NCI-H82 treated with DMSO at 0.1 percent for 48 hours (cell line): Measurements from ENCODE around the gene NES.

Source experiments
- DNase-seq: peaks from one replicate; lab custom pipeline; 2025; ENCODE audit not compliant: unreplicated experiment; lab: John Stamatoyannopoulos, UW

The NES gene, protein sequence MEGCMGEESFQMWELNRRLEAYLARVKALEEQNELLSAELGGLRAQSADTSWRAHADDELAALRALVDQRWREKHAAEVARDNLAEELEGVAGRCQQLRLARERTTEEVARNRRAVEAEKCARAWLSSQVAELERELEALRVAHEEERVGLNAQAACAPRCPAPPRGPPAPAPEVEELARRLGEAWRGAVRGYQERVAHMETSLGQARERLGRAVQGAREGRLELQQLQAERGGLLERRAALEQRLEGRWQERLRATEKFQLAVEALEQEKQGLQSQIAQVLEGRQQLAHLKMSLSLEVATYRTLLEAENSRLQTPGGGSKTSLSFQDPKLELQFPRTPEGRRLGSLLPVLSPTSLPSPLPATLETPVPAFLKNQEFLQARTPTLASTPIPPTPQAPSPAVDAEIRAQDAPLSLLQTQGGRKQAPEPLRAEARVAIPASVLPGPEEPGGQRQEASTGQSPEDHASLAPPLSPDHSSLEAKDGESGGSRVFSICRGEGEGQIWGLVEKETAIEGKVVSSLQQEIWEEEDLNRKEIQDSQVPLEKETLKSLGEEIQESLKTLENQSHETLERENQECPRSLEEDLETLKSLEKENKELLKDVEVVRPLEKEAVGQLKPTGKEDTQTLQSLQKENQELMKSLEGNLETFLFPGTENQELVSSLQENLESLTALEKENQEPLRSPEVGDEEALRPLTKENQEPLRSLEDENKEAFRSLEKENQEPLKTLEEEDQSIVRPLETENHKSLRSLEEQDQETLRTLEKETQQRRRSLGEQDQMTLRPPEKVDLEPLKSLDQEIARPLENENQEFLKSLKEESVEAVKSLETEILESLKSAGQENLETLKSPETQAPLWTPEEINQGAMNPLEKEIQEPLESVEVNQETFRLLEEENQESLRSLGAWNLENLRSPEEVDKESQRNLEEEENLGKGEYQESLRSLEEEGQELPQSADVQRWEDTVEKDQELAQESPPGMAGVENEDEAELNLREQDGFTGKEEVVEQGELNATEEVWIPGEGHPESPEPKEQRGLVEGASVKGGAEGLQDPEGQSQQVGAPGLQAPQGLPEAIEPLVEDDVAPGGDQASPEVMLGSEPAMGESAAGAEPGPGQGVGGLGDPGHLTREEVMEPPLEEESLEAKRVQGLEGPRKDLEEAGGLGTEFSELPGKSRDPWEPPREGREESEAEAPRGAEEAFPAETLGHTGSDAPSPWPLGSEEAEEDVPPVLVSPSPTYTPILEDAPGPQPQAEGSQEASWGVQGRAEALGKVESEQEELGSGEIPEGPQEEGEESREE (N-terminal part only)

DNA sequence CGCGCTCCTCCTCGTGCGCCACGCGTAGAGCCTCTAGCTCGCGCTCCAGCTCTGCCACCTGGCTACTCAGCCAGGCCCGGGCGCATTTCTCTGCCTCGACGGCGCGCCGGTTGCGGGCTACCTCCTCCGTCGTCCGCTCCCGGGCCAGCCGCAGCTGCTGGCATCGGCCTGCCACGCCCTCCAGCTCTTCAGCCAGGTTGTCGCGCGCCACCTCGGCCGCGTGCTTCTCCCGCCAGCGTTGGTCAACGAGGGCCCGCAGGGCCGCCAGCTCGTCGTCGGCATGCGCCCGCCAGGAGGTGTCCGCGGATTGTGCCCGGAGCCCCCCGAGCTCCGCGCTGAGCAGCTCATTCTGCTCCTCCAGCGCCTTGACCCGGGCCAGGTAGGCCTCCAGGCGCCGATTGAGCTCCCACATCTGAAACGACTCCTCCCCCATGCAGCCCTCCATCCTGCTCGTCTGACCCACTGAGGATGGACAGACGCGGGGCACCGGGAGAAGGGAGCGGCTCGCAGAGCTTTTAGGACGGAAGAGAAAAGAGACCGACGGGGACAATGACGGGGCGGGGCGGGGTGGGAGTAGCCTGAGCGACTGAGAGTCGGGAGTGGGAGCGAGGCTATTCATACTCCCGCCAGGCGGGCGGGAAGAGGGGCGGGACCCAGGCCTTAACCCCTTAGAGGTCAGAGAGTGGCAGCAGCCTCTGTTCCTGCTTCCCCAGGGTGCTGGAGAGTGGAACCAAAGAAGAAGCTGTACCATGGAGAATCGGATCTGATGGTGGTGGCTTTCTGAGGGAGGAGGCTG, at the start of gene NES:
Gene NES (minus strand): TSS at position 588 of the 796 bp plus-strand sequence. CDS start 143 bp downstream, at position 445.
- no peak for DNase-seq

DNA sequence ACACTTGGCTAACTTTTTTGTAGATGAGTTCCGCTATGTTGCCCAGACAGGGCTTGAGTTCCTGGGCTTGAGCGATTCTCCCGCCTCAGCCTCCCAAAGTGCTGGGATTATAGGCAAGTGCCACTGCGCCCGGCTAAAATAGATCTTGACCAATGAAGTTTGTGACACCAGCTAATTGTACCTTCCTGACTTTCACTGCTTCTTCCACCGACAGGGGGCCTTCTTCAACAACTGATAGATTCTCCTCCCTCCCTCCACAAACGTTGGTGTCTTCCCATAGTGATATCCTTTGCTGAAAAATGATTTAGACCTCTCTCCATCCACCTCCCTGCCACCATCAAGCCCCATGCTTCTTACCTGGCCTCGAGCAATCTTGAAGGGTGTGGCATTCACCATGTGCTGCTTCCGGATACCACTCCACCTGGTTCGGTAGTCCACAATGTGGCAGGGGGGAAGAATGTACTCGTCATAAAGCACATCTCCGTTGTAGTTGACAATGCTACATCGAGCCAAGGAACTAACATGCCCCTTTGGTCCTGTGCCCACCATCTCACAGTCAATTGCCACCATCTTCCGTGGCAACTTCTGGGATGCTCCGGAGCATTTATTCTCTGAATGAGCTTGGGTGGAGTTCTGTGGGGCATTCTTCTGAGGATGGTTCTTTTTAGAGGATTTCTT, 49.5 kb upstream of the NES start:
- DNase-seq = peak; percentile 76

DNA sequence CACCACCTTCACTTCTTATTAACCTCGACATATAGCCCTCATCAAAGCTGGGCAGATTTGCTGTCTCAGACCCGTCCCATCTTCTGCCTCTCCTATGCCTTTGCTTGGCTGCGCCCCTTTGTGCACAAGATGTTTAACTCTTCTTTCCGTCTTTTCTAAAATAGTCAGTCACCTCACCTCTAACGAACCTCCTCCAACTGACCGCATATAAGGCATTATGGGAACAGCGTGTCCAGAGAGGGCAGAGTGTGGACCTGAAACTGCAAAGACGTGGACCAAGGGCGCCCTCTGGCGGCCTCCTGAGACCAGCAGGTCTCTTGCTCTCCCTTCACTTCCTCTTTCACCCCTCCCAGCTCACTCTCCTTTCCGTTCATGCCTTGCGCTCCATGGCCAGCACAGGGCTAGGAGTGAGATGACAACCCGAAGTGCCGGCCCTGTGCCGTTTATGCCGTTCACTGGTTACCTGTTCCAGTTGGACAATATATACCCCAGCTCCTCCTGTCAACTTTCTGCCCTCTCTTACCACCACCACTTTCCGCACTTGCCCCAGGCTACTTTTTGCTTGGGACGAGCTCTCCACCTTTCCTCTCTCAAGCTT, 48.6 kb upstream of the NES start:
- DNase-seq = peak; percentile 90

DNA sequence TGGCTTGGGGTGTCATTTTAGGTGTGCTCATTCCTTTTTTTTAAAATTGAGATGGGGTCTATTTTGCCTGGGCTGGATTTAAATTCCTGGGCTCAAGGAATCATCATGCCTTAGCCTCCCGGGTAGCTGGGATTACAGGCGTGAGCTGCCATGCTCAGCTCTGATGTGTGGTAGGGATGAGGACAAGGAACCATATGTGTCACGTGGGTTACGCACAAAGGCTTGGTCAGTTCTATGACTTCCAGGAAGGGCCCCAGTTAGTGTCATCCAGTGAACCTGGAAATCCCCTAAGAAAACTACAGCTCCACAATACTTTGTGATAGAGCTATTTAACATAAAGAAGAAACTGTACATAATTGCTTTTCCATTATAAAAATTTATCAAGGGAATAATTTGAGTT, 44.3 kb upstream of the NES start:
- DNase-seq = no peak

DNA sequence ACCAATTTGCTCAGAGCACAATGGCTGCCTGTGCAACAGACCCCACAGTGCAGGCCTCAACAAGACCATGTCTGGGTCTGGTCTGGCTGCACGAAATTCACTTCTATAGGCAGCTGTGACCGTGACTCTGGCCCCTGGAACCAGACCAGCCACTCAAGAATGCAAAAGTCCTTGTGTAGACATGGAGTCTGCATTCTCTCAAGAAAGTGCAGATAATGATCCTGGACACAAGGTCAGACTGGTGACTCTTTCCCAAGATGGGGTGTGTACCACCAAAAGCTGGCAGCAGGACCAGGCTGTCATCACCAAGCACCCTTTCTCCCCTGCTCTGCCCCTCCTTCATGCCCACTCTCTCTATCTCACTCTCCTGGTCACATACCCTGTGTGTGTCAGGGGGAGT, 43.9 kb upstream of the NES start:
- no peak for DNase-seq

DNA sequence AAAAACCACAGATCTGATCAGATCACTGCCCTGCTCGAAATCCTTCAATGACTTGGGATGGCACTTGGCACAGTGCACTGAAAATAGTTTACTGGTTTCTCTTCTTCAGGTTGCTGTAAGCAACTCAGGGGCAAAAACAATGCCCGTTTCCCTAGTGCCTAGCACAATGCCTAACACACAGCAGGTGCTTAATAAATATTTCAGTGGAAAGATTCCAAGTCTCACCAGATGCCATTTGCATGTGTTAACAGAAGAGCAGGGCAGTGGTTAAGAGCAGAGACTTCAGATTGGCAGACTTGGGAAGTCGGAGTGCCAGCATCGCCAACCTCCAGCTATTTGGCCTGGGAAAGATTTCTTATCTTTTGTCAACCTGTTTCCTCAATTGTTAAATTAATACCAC, 40.1 kb upstream of the NES start:
- DNase-seq = no peak

DNA sequence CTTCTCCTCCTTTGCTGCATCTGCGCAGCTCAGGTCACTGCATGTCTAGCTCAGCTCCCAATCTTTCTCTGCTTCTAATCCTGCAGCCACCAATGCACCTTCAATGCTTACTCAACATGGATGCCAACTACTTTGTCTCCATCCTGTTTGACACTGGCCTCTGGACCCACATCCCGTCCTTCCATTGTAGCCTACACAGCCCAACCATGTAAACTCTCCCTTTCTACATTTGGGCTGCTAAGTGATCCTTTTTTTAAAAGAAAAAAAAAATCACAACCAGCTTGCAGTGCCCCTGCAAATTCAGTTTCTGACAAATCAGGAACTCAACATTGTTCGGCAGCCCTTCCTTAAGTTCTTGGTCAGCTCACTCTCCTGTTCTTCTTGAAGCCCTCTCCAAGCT, 37.6 kb upstream of the NES start:
- DNase-seq = no peak

DNA sequence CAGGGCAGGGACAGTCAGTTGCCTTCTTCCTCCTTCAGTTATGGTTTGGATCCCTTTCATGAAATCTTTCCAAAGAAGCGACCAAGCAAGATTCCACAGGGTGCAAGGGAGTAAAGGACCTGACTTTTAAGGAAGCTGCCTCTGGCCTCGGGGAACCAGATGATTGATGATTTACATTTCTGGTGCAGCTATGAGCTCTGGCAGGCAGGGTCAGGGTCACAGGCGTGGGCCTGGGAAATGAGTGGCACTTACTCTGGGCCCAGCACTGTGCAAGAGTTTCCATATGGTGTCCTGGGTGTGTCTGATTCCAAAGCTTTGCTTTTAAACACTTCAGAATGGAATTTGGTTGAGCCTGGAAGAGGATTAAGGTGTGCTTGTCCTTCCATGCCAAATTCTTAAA, 35.4 kb upstream of the NES start:
- DNase-seq = no peak

DNA sequence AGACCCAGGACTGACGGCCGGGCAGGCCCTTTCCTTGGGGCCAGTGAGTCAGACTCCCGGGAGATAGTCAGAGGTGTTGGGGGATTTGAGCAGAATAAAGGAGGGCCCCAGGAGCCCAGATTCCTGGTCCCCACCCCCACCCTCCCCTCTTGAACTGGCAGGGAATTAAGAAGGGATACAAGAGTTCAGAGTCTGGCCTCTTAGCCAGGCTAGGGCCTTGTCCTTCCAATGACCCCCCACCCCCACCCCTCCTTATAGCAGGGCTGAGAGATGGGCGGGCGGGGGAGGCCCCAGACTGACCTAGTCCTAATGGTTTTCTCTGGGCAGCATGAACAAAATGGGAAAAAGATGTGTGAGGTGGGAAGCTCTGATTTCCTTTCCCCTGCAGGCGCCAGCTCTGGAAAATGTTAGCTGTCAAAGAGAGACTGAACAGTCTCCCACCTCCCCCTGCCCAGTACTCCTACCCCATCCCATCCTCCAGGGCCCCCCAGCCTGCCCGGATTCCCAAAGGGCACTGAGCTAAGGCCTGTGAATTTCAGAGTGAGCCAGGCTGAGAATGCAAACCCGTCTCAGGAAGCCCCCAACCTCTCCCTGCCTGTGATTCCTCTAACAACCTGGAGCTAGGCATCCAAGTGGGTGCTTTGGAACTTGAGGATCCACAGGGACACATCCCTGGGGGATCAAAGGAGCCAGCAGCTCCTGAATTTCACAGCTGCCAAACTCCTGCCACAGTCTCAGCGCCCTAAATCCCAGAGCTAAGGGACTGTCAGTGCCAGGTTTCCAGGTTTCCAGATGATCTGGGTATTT, 34.0 kb upstream of the NES start:
- DNase-seq = no peak

DNA sequence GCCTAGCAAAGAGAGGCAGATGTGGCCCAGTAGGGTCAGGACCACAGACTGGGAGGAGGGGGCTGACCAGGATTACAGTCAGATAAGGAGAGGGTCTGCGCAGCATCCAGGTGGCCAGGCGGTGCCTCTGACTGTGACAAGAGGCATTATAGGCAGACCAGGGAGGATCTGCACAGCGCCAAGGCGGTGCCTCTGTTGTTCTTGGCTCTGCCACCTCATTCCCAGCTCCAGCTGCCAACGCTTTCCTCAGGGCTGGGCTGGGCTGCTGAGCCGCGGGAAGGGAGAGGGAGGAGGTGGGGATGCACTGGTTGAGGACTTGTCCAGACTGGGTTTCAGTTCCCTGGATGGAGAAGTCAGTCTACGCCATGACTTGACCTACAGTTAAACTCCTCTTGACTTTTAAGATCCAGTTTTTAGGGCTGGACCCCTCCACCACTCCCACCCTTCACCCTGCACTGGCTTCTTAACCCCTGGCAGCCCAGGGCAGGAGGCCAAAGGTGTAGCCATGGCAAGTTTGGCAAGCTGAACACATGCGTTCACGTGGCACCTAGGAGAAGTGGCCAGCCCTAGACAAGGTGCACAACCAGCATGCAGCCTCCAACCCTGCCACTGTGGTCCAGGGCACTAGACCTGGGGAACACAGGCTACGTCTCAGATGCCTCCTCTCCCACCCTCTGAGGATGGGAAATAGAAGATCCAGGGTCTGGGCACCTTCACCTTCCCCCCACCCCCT, 32.7 kb upstream of the NES start:
- DNase-seq = no peak

DNA sequence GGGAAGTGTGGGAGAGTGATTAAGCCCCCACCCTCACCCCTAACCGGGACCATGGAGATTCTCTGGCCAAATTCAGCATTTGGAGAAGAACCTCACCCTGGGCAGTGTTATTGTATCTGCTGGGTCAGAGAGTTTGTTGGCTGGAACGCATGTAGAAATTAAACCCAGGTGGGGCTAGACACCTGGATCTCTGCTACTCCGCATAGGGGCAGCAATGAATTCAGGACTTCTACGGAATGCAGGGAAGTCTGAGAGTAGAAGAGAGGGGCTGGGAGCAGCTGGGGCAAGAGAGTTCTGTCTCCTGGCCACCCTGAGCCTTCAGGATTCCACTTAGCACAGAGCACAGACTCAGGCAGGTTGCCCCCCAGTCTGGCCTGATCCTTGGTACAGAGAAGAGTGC, 31.8 kb upstream of the NES start:
- DNase-seq = no peak

DNA sequence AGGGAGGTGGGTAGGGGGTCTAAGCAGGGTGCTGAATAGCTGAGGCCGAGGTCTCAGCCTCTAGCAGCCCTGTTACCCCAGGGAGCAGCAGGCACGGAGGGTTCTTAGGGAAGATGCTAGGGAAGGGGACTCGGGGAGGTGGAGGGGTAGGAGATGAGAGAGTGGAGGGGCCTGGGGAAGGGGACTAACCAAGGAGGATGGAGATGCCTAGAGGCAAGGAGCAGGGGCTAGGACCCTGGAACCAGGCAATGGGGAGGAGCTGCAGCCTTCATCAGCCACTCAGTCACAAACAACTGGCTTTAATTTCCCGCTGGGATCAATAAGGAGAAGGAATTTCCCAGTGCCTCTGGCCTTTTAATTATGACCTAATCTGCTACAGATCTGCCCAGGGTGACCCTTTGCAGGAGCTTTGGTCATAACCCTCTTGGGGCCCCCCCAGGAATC, 31.0 kb upstream of the NES start:
- no peak for DNase-seq

DNA sequence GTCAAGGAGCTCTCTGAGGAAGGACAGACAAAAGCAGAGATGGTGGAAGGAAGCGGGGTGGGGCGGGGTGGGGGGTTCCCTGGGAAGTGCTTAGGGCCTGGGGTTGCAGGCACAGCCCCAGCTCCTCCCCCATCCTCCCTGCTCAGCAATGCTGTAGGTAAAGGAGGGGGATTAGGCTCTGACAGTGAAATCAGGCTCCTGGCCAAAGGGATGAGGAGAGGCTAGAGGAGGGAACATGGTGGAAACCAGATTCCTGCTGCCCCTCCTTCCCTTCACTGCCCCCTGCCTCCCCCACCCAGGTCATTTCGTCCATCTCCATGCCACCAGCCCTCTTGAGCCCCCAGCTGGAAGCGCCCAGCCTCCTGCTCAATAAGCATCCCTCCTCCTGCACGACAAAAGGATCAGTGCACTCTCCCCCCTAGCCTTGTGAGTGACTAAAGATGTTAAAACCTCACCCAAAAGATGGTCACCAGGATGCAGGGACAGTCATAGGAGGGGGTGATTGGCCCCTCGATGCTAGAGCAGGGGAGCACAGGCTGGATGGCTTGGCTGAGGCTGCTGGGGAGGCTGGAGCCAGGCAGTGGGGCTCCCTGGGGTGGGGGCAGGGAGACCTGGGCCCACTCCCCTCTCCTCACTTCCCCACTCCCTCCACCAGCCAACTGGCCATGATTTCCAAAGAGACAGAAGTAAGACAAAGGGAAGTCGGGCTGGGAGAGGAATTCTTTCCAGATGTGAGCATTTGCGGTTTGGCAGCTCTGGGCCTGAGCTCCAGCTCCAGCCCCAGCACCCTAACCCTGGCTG, 30.4 kb upstream of the NES start:
- DNase-seq = peak; percentile 69

DNA sequence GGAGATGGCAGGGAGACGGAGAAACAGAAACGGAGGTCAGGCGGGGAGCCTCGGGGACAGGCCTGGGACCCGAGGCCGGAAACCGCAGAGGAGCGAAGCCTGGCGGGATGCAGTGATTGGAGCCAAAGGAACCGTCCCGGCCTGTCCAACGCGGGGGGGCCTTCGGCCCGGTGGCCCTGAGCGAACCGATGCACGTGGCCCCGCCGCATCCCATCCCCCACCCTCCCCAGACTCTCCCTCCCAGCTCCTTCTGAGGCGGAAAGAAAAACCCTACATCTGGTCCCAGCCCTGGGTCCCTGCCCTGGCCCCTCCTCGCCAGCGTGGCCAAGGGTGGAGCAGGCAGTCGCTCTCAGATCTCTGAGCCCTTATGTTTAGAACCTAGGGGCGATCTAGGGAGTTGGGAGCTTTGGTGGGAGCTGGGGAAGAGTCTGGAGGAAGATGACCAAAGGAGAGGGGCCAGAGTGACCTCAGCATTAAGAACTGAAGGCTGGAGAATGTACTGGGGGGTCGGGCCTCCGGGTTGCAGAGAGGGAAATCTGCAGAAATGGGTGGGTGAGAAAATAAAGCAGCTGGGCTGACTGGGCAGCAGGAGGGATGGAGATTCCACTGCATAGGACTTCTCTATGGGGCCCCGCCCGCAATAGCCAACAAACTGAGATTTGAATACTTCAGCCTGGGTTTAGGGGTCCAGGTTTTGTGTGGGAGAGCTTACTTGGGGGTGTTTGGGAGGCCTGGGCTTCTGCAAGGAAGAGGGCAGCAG, 29.6 kb upstream of the NES start:
- DNase-seq = peak; percentile 76

DNA sequence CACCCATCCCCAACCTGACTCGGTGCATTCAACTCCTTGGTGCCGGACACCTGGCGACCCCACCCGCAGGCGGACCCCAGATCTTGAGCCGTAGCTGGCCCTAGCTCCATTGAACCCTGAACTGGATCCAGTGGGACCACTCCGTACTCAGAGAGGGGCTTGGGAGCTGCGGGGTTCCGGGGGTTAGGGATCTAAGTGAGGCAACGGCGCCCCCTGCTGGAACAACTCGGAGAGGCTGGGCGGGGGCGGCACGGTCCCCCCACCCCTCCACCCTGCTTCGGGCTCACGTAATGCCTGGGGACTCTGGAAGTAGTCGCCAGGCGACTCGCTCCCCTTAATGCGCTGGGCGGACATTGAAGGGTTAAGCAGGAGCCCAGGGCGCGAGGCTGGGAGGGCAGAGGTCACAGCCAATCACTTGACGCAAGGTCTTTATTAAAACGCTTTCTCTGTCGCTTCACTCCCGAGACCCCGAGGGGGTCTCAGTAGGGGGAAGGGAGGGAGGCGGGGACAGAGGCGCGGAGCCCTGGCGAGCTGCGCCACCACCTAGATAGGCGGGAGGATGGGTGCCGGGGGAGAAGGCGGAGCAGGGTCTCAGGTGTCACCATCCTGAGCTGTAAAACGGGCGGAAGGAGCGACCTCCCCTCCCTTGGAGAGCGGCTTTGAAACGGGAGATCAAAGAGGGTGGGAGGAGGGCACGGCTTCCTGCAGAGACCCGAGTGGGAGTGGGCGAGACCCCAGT, 28.9 kb upstream of the NES start:
- DNase-seq = peak; percentile 89
